Vagina (tissue), 2 donors: ENCODE measurements around the gene KIF21A. TPM values are rescaled to one million over a fixed set of nuclear protein-coding genes. Genes with fewer than 3 reads are reported as not detected.

Experiments
- DNase-seq, 2 donors: peaks; one replicate each; pipeline ENCODE4 v3.0.0-alpha.2; 2017; ENCODE audit errors: extremely low spot score in 2 of 2
- H3K27ac ChIP-seq: fragments of 200-600 bp; sonication (generic); one replicate; pipeline ENCODE4 v1.5.1; 2019
- H3K27me3 ChIP-seq: fragments of 200-600 bp; sonication (generic); one replicate; pipeline ENCODE4 v1.5.1; 2019
- H3K36me3 ChIP-seq, 2 donors: fragments of 200-600 bp; sonication (generic); one replicate each; pipeline ENCODE4 v1.5.1; 2017 to 2019
- H3K4me1 ChIP-seq: fragments of 200-600 bp; sonication (generic); one replicate; pipeline ENCODE4 v1.5.1; 2019
- H3K4me3 ChIP-seq, 2 donors: fragments of 200-600 bp; sonication (generic); 1 replicate in 1 of 2; 2 replicates in 1 of 2; pipeline ENCODE4 v1.5.1; 2016 to 2019
- H3K9me3 ChIP-seq: fragments of 200-600 bp; sonication (generic); one replicate; pipeline ENCODE4 v1.5.1; 2019
- POLR2A ChIP-seq, 2 donors: fragments of 450-650 bp; IDR thresholded peaks; one replicate each; pipeline ENCODE4 v1.6.1; 2017; ENCODE audit warnings: antibody characterized with exemption in 2 of 2, mild to moderate bottlenecking in 2 of 2, moderate library complexity in 2 of 2
- POLR2AphosphoS5 ChIP-seq, 2 donors: sonication (generic); formaldehyde crosslinking; IDR thresholded peaks; one replicate each; pipeline ENCODE4 v1.9.0; 2017; ENCODE audit warnings: antibody characterized with exemption in 2 of 2, mild to moderate bottlenecking in 2 of 2, low read depth in 1 of 2; ENCODE audit not compliant: insufficient read depth in 1 of 2
- intact Hi-C: fragments of 100-400 bp; cut with DNase I; formaldehyde crosslinking; loops from one replicate; pipeline ENCODE4 v1.15.1; 2023
- total RNA-seq: library from RNA; depleted of rRNA; stranded (reverse); fragments of >200 nt; gene quantifications from one replicate; pipeline ENCODE4 v1.2.3, GENCODE V29; 2016
- TF ChIP-seq, protein P1 (sequence below), 3 experiments: fragments of 450-650 bp in 2 of 3; fragments of 200-600 bp in 1 of 3; sonication (generic) in 1 of 3; IDR thresholded peaks; one replicate each; pipeline ENCODE4 v1.5.1; 2017 to 2019; ENCODE audit warnings: antibody characterized with exemption in 3 of 3, mild to moderate bottlenecking in 2 of 3, moderate library complexity in 2 of 3

KIF21A gene
- total RNA-seq, 1 donor from 2014 or later: 26.3 TPM

DNA sequence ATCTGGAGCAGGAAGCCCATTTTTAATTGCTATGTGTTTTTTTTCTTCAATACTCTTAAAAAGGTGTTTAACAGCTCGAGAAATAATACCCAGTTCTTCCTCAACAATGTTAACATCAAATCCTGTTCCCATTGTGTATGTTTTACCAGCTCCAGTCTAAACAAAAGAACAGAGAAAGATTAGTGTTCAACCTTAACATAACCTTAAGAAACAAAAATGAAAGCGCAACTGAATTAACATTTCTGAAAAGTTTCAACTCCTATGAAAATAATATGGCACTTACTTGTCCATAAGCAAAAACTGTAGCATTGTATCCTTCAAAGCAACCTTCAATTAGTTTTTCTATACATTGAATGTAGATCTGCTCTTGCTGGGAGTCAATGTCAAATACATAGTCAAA is 73.2 kb downstream of the KIF21A start:
- no peak overlapping the region for H3K4me3 ChIP-seq
- no peaks in the 10 kb centered on the region for H3K27me3 ChIP-seq
- H3K27ac ChIP-seq: no peak overlapping the region
- intact Hi-C loops: no loop called here
- no peak for DNase-seq
- no peaks in the 10 kb centered on the region for H3K9me3 ChIP-seq
- H3K36me3 ChIP-seq: no peaks in the 10 kb centered on the region
- H3K4me1 ChIP-seq: no peaks in the 10 kb centered on the region
- TF ChIP-seq POLR2A (IDR thresholded peaks at IDR 0.05): no peak
- TF ChIP-seq, protein P1, sequence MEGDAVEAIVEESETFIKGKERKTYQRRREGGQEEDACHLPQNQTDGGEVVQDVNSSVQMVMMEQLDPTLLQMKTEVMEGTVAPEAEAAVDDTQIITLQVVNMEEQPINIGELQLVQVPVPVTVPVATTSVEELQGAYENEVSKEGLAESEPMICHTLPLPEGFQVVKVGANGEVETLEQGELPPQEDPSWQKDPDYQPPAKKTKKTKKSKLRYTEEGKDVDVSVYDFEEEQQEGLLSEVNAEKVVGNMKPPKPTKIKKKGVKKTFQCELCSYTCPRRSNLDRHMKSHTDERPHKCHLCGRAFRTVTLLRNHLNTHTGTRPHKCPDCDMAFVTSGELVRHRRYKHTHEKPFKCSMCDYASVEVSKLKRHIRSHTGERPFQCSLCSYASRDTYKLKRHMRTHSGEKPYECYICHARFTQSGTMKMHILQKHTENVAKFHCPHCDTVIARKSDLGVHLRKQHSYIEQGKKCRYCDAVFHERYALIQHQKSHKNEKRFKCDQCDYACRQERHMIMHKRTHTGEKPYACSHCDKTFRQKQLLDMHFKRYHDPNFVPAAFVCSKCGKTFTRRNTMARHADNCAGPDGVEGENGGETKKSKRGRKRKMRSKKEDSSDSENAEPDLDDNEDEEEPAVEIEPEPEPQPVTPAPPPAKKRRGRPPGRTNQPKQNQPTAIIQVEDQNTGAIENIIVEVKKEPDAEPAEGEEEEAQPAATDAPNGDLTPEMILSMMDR (IDR thresholded peaks at IDR 0.05): no peak

DNA sequence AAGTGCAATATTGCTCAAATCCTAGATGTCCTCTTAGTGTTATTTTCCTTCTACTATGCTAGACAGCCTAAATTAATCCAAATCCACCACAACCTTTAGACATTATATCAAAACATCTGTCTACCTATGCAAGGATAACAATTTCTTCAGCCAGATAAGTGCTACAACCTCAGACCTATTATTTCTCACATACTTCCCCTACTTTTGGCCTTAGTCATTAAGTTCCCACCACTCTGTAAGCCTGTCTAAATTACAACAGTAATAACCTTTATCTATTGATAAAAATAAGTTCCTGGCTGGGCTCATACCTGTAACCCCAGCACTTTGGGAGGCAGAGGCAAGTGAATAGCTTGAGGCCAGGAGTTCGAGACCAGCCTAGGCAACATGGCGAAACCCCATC is 74.0 kb downstream of the KIF21A start:
- H3K4me3 ChIP-seq: no peak overlapping the region
- H3K27me3 ChIP-seq: no peaks in the 10 kb centered on the region
- H3K27ac ChIP-seq: no peak overlapping the region
- DNase-seq: no peak
- TF ChIP-seq, protein P1 (IDR thresholded peaks at IDR 0.05): no peak
- TF ChIP-seq POLR2AphosphoS5 (IDR thresholded peaks at IDR 0.05; ENCODE audit: insufficient read depth in 1 of 2, low read depth in 1 of 2) (no peak), POLR2A (IDR thresholded peaks at IDR 0.05) (no peak)
- H3K36me3 ChIP-seq: no peaks in the 10 kb centered on the region
- intact Hi-C loops: no loop called here
- no peaks in the 10 kb centered on the region for H3K9me3 ChIP-seq
- no peaks in the 10 kb centered on the region for H3K4me1 ChIP-seq

DNA sequence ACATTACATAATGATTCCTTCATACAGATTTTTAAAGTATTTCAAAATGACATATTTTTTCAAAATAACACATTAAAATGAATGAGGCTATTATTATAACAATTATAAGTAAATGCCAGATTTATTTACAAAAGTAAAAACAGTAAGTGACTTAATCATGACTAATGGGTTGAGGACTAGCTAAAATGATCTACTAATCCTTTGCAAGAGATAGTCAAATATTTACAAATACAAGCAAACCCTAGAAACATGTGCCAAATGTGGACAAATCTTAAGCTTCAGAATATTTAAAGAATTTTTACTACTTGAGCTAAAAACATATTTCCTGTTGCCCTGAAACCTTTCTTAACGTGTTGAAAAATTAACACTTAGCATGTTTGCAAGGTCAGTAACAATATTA is 74.8 kb downstream of the KIF21A start:
- TF ChIP-seq POLR2A (IDR thresholded peaks at IDR 0.05) (no peak), POLR2AphosphoS5 (IDR thresholded peaks at IDR 0.05; ENCODE audit: insufficient read depth in 1 of 2, low read depth in 1 of 2) (no peak)
- TF ChIP-seq, protein P1 (IDR thresholded peaks at IDR 0.05): no peak
- Histone ChIP-seq H3K4me3 (no peak overlapping the region), H3K9me3 (no peaks in the 10 kb centered on the region), H3K4me1 (no peaks in the 10 kb centered on the region), H3K27ac (no peak overlapping the region), H3K36me3 (no peaks in the 10 kb centered on the region), H3K27me3 (no peaks in the 10 kb centered on the region)
- no peak for DNase-seq
- intact Hi-C loops: no loop called here

DNA sequence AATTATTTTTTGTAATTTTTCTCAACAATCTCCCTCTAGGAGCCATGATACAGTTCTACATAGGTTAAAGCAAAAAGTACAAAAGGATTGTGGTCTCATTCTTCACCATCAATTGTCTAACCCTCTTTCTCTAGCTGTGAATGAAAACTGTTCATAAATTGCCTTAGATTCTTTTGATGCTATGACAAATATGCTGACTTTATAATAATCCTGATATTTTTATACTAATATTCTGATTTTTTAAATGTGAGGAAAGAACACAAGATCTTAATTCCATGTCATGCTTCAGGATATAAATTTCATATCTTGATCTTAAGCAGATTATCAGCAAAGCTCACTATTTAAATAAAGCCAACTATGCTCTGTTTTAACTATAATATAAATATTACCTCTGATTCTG is 75.4 kb downstream of the KIF21A start:
- no peaks in the 10 kb centered on the region for H3K9me3 ChIP-seq
- no peak overlapping the region for H3K27ac ChIP-seq
- H3K4me1 ChIP-seq: no peaks in the 10 kb centered on the region
- H3K4me3 ChIP-seq: no peak overlapping the region
- no peaks in the 10 kb centered on the region for H3K27me3 ChIP-seq
- no peaks in the 10 kb centered on the region for H3K36me3 ChIP-seq
- intact Hi-C loops: no loop called here
- DNase-seq: no peak
- TF ChIP-seq POLR2A (IDR thresholded peaks at IDR 0.05): no peak
- TF ChIP-seq, protein P1 (IDR thresholded peaks at IDR 0.05): no peak
- no peak for TF ChIP-seq POLR2AphosphoS5 (IDR thresholded peaks at IDR 0.05; ENCODE audit: insufficient read depth in 1 of 2, low read depth in 1 of 2)

DNA sequence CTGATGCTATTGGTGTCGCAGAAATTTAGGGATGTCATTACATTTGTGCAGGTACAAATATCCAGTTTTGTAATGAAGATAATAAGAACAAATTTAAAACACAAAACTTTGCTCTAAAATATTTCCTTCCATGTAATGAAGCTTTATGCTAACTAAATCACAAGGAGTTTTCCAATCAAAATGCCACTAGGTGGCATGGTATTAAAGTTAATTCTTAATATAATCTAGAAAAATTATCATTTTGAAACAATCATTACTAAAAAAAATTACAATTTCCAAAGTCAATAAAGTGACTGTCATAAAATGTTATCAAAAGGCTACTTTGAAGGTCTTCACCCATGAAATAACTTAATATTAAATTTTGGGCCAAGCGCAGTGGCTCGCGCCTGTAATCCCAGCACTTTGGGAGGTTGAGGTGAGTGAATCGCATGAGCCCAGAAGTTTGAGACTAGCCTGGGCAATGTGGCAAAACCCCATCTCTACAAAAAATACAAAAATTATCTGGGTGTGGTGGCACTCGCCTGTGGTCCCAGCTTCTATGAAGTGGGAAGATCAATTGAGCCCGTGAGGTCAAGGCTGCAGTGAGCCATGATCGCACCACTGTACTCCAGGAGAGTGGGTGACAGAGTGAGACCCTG is 77.4 kb downstream of the KIF21A start:
- DNase-seq: no peak
- Histone ChIP-seq H3K4me3 (no peak overlapping the region), H3K9me3 (no peaks in the 10 kb centered on the region), H3K36me3 (no peaks in the 10 kb centered on the region), H3K27ac (no peak overlapping the region), H3K27me3 (no peaks in the 10 kb centered on the region), H3K4me1 (no peaks in the 10 kb centered on the region)
- intact Hi-C loops: no loop called here
- TF ChIP-seq POLR2AphosphoS5 (IDR thresholded peaks at IDR 0.05; ENCODE audit: insufficient read depth in 1 of 2, low read depth in 1 of 2) (no peak), POLR2A (IDR thresholded peaks at IDR 0.05) (no peak)
- TF ChIP-seq, protein P1 (IDR thresholded peaks at IDR 0.05): no peak
